HG02798 (cell line): ENCODE results near the gene CXXC1.
"Not testable (repeated sequence)": the region's sequence is repeated elsewhere in the genome, so short reads cannot be mapped to it uniquely, and the experiment has no call there.

ENCODE experiments used
- ATAC-seq: cut with Tn5 transposase; IDR thresholded peaks from one replicate; pipeline ENCODE4 v1.9.1; 2021; ENCODE audit warnings: mild to moderate bottlenecking; ENCODE audit not compliant: unreplicated experiment, poor library complexity

CXXC1 gene

DNA sequence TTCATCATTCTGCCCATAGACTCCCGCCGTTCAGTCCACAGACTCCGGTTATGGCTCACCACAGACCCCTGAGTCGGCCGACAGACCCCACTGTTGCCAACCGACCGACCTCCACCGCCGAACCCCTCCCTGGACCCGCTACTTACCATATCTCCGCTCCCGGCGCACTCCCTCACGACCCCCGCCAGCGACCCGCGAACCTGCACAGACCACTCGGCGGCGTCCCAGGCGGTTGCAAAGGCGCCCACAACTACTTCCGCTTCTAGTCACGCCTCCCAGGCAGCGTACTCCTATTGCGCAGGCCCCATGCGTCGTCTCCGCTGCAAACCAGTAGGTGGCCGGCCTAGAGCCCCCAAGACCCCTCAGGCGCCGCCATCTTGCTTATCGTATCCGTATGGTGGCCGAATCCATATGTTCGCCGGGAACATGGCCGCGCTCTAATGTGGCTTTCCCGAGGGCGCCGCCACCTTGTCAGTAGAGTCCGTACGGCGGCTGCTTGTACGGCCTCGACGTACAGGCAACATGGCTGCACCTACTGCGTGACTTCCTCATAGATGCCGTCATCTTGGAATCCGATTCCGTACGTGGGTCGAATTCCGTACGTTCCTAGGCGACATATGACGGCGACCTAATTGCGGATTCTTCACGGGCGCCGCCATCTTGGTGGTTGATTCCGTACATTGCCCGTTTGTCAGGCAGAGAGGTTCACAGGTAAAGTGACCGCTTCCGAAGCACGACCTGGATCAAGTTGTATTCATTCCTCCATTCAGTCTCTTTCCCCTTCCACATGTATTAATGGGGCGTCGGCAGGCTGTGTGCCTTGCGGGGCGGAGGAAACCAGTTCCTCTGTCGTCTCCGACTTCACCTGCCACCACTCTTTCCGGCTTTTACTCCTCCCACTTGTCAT lies at the start of gene CXXC1:
TSS of gene CXXC1 (minus strand) at position 252 of the 907 bp plus-strand sequence. CDS start at position 149, 103 bp downstream.
- peak; percentile 94 for ATAC-seq

GRCh38 chr18:50334546-50335152 lies 47.2 kb upstream of the CXXC1 start:
- ATAC-seq = peak; percentile 67

- no peak for ATAC-seq
Measured at GRCh38 chr18:50331691-50332090, 44.2 kb upstream of the CXXC1 start.

DNA sequence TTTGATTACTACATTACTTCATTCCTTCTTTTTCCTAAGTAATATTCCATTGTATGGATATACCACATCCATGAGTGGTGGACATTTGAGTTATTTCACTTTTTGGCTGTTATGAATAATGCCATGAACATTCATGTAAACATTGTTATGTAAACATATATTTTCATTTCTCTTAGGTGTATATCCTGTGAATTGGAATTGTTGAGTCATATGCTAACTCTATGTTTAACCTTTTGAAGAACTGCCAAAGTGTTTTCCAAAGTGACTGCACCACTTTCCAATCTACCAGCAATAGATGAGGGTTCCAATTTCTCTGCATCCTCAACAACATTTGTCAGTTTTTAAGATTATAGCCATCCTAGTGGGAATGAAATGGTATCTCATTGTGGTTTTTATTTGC lies 42.7 kb upstream of the CXXC1 start:
- no peak for ATAC-seq

DNA sequence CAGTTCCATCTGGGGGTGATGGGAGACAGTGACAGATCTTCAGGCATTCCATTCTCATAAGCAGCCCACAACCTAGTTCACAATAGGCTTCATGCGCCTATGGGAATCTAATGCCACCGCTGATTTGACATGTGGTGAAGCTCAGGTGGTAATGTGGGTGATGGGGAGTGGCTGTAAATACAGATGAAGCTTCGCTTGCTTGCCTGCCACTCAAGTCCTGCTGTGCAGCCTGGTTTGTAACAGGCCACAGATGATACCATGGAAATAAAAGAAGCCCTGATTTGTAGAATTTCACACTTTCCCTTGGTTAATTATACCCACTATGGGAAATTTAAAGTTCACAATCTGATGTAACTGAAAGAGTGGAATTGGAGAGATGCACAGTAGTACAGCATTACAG lies 40.5 kb upstream of the CXXC1 start:
- ATAC-seq = no peak

DNA sequence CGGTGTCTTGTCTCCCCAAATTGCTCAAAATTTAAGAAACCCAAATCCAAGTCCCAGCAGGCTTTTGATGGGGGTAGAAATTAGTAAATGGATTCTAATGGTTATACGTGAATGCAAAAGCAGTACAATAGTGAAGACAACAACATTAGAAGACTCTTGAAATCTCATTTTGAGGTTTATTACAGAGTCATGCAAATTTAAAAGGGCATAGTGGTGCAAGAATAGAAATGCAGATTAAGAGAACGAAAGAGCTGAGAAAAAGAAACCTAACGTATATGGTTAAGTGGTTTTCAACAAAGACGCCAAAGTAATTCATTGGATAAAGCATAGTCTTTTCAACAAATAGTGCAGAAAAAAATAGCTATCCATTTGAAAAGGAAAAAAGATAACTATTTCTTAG lies 33.2 kb upstream of the CXXC1 start:
- ATAC-seq = peak; percentile 76

GRCh38 chr18:50315100-50315871 lies 27.8 kb upstream of the CXXC1 start:
- peak; percentile 75 for ATAC-seq

GRCh38 chr18:50313873-50314460 lies 26.5 kb upstream of the CXXC1 start:
- ATAC-seq = no peak

DNA sequence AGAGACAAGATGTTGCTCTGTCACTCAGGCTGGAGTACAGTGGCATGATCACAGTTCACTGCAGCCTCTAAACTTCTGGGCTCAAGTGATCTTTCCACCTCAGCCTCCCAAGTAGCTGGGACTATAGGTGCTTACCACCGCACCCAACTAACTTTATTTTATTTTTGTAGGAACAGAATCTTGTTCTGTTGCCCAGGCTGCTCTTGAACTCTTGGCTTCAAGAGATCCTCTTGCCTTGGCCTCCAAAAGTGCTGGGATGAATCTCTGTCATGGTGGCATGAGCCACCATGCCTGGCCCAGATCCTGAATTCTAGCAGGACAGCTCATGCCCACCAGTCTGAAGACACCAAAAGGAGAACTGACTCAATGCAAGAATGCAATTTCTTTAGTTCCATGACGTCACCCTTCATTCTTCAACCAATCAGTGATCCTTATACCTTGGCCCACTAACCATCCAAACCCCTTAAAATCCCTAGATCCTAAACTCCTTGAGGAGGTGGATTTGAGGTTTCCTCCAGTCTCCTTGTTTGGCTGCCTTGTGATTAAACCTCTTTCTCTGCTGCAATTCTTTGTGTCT lies 25.6 kb upstream of the CXXC1 start:
- peak; percentile 23 for ATAC-seq

DNA sequence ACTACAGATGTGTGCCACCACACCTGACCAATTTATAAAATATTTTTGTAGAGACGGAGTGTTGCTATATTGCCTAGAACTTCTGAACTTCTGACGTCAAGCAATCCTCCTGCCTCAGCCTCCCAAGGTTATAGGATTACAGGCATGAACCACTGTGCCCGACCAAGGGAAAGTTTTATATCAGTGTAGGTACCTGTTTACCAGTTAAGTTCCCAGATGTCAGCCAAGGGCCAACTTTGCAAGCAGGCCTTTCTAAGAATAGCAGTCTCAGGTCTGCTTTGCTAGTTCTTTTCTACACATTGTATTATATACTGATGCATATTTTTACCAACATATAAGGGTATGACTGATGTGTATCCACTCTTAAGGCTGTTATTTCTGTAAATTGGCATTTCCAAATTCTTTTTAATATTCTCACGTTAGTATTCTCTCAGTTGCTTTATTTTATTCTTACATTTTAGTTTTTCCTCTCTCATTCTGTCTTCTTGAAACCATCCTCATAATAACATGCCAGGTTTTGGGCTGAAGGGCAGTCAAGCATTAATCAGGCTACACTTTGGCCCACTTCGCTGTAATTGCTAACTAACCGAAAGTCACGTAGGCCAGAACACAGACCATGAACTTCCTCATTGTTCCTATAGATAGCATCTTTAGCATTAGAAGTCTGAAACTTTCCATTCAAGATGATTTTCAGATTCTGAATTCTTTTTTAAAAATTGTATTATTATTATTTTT lies 25.0 kb upstream of the CXXC1 start:
- ATAC-seq = peak; percentile 73

DNA sequence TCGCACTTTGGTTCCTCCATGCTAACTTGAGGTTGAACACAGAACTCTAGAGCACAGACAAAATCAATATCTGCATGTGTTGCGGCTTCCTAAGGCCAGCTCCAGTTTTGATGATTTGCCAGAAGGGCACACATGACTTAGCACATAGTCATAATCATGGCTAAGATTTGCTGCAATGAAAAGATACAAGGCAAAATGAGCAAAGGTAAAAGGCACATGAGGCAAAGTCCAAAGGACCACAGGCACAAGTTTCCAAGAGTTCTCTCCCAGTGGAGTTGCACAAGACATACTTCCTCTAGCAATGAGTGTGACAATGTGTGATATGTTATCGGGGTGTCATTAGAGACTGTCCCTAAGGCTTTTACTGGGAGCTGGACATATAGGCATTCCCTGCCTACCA lies 24.2 kb upstream of the CXXC1 start:
- no peak for ATAC-seq

DNA sequence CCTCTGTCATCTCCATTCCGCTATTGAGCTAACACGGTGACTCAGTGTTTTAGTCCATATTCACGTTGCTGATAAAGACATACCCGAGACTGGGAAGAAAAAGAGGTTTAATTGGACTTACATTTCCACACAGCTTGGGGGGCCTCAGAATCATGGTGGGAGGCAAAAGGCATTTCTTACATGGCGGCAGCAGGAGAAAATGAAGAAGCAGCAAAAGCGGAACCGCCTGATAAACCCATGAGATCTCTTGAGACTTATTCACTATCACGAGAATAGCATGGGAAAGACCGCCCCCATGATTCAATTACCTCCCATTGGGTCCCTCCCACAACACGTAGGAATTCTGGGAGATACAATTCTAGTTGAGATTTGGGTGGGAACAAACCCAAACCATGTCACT lies 22.6 kb upstream of the CXXC1 start:
- no peak for ATAC-seq

- not testable (repeated sequence) for ATAC-seq
Measured at GRCh38 chr18:50308851-50309250, 21.4 kb upstream of the CXXC1 start.

DNA sequence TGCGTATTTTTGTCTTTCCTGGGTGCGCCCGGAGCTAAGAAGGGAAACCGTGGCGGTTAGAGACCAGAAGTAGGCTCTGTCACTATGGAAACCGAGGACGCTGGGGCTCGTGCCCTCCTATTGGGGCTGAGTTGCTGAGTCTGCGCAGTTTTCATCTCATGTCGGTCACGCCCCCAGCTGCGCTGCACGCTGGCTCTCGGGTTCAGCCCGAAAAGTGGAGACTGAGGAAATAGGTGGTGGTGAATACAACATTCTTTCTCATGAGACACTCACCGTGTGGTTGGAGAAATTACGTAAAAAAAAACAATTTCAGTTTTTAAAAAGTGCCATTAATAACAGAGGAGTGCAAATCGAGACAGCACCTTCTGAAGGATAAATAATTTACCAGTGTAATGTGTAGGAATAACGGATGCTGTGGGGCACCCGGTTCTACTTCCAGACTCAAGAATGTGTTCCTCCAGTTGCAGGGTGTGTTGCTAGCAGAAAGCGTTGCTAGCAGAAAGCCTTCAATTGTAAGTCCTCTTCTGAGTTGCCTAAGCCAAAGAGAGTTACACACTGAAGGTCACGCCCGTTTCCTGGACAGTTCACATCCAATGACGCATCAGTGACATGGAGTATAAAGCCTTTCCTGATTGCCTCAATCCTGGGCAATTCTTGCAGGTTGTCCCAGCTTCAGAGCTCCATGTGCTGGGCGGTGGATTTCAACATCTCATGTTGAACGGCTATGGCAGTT lies 20.4 kb upstream of the CXXC1 start:
- peak; percentile 94 for ATAC-seq

- no peak for ATAC-seq
Measured at GRCh38 chr18:50307400-50307737, 19.9 kb upstream of the CXXC1 start.

GRCh38 chr18:50306944-50307343 lies 19.5 kb upstream of the CXXC1 start:
- no peak for ATAC-seq

- ATAC-seq = no peak
Measured at GRCh38 chr18:50301074-50301473, 13.6 kb upstream of the CXXC1 start.

GRCh38 chr18:50299626-50300388 lies 12.3 kb upstream of the CXXC1 start:
- no peak for ATAC-seq
